HCT116 (cell line): ENCODE results near the gene TRAF3IP1. TPM values are rescaled to one million over a fixed set of nuclear protein-coding genes. Genes with fewer than 3 reads are reported as not detected.

Source experiments
- ATAC-seq: fragments of 200-7000 bp; cut with Tn5 transposase; 2 replicates; pipeline ENCODE4 v1.9.1; 2020; ENCODE audit warnings: mild to moderate bottlenecking, moderate library complexity
- BruUV-seq: library from RNA; stranded (reverse); fragments of 400-500 nt; replicated peaks from 2 replicates; lab custom pipeline; 2021; lab: Mats Ljungman, UMichigan
- CTCF ChIA-PET: fragments of 300-600 bp; sonication (Branson Sonifier 250); formaldehyde crosslinking; loops from one replicate; lab custom pipeline; 2021; ENCODE audit warnings: antibody characterized with exemption; lab: Charles Lee
- POLR2A ChIA-PET: fragments of 300-600, 350-600 bp; sonication (Branson Sonifier 250); formaldehyde crosslinking; loops from one replicate; lab custom pipeline; 2021; ENCODE audit warnings: antibody characterized with exemption; lab: Charles Lee
- RAD21 ChIA-PET, 2 experiments: fragments of 300-600 bp; sonication (Branson Sonifier 250); formaldehyde crosslinking; loops; one replicate each; lab custom pipeline; 2023; ENCODE audit warnings: low total read pairs in 2 of 2; ENCODE audit not compliant: uncharacterized antibody in 2 of 2, unreplicated experiment in 2 of 2, low non-redundant PET in 1 of 2; lab: Charles Lee
- DNase-seq: peaks from one replicate; pipeline ENCODE4 v3.0.0-alpha.2; 2010; ENCODE audit warnings: low read depth, low spot score
- H2AFZ ChIP-seq: fragments of 200-600 bp; shearing (Covaris generic), sonication (generic); 2 replicates; pipeline ENCODE4 v1.6.1; 2017; ENCODE audit warnings: low read depth, mixed run types, mixed read lengths, antibody characterized with exemption, low read length; ENCODE audit not compliant: poor library complexity, severe bottlenecking
- H3K27ac ChIP-seq: 2 replicates; pipeline ENCODE4 v1.5.1; 2012; ENCODE audit warnings: low read depth, low read length
- H3K27me3 ChIP-seq: fragments of 200-600 bp; sonication (generic); 2 replicates; pipeline ENCODE4 v1.6.1; 2016; ENCODE audit warnings: mixed run types, low read length, mixed read lengths; ENCODE audit not compliant: insufficient read depth
- H3K36me3 ChIP-seq, 2 experiments: fragments of 200-500 bp in 1 of 2; fragments of 200-600 bp in 1 of 2; sonication (Bioruptor generic) in 1 of 2; sonication (generic) in 1 of 2; 2 replicates each; pipeline versions ENCODE4 v1.5.1 to v1.6.1; 2014 to 2016; ENCODE audit warnings: low read length in 2 of 2, inconsistent platforms in 1 of 2, mixed read lengths in 1 of 2, mixed run types in 1 of 2; ENCODE audit not compliant: insufficient read depth in 2 of 2, control insufficient read depth in 1 of 2
- H3K4me1 ChIP-seq, 2 experiments: fragments of 200-600 bp in 1 of 2; sonication (generic) in 1 of 2; 2 replicates each; pipeline versions ENCODE4 v1.5.1 to v1.6.1; 2012 to 2017; ENCODE audit warnings: low read length in 2 of 2, inconsistent platforms in 1 of 2, mild to moderate bottlenecking in 1 of 2, mixed read lengths in 1 of 2, mixed run types in 1 of 2, moderate library complexity in 1 of 2; ENCODE audit not compliant: insufficient read depth in 2 of 2, control insufficient read depth in 1 of 2
- H3K4me2 ChIP-seq: fragments of 200-600 bp; sonication (generic); 2 replicates; pipeline ENCODE4 v1.6.1; 2017; ENCODE audit warnings: mixed run types, low read length, mixed read lengths
- H3K4me3 ChIP-seq, 2 experiments: fragments of 200-600 bp in 1 of 2; sonication (generic) in 1 of 2; replicated peaks in 1 of 2; 2 replicates each; pipeline ENCODE4 v1.5.1; 2011 to 2016; ENCODE audit warnings: low read length in 2 of 2, control low read depth in 1 of 2, low read depth in 1 of 2, mild to moderate bottlenecking in 1 of 2, mixed read lengths in 1 of 2, mixed run types in 1 of 2
- H3K79me2 ChIP-seq: fragments of 200-600 bp; sonication (generic); 2 replicates; pipeline ENCODE4 v1.6.1; 2017; ENCODE audit warnings: mild to moderate bottlenecking, mixed run types, low read length, moderate library complexity, mixed read lengths; ENCODE audit not compliant: insufficient read depth
- H3K9ac ChIP-seq: fragments of 200-600 bp; sonication (generic); 2 replicates; pipeline ENCODE4 v1.6.1; 2016; ENCODE audit warnings: low read length, mixed read lengths
- H3K9me2 ChIP-seq: fragments of 200-600 bp; sonication (generic), shearing (Covaris generic); 2 replicates; pipeline ENCODE4 v1.6.1; 2017; ENCODE audit warnings: mixed run types, mild to moderate bottlenecking, moderate library complexity; ENCODE audit not compliant: insufficient read depth
- H3K9me3 ChIP-seq, 2 experiments: fragments of 200-500 bp in 1 of 2; fragments of 200-600 bp in 1 of 2; sonication (Bioruptor generic) in 1 of 2; sonication (generic) in 1 of 2; 2 replicates each; pipeline ENCODE4 v1.6.1; 2014 to 2017; ENCODE audit warnings: low read length in 2 of 2, mixed read lengths in 2 of 2, inconsistent platforms in 1 of 2, low read depth in 1 of 2, mild to moderate bottlenecking in 1 of 2, mixed run types in 1 of 2, moderate library complexity in 1 of 2; ENCODE audit not compliant: control insufficient read depth in 1 of 2, insufficient read depth in 1 of 2
- H4K20me1 ChIP-seq: fragments of 200-600 bp; sonication (generic), shearing (Covaris generic); 2 replicates; pipeline ENCODE4 v1.6.1; 2017; ENCODE audit warnings: mixed run types, mild to moderate bottlenecking, moderate library complexity; ENCODE audit not compliant: insufficient read depth
- ATF3 ChIP-seq: IDR thresholded peaks from 2 replicates; pipeline ENCODE4 v1.6.1; 2012
- CBX3 ChIP-seq: IDR thresholded peaks from 2 replicates; pipeline ENCODE4 v1.6.1; 2012; ENCODE audit warnings: low read depth
- CEBPB ChIP-seq: IDR thresholded peaks from 2 replicates; pipeline ENCODE4 v1.6.1; 2012; ENCODE audit warnings: low read depth
- EGR1 ChIP-seq: IDR thresholded peaks from 2 replicates; pipeline ENCODE4 v1.6.1; 2012; ENCODE audit warnings: low read depth
- ELF1 ChIP-seq: IDR thresholded peaks from 2 replicates; pipeline ENCODE4 v1.6.1; 2012; ENCODE audit warnings: low read depth, borderline replicate concordance
- EZH2 ChIP-seq: fragments of 200-600 bp; sonication (generic); IDR thresholded peaks from 2 replicates; pipeline ENCODE4 v1.6.1; 2017; ENCODE audit warnings: antibody characterized with exemption, mixed run types
- EZH2phosphoT487 ChIP-seq: fragments of 200-600 bp; IDR thresholded peaks from 2 replicates; pipeline ENCODE4 v1.6.1; 2018; ENCODE audit warnings: antibody characterized with exemption, borderline replicate concordance
- FOSL1 ChIP-seq: IDR thresholded peaks from 2 replicates; pipeline ENCODE4 v1.6.1; 2012; ENCODE audit warnings: low read depth
- JUND ChIP-seq: IDR thresholded peaks from 2 replicates; pipeline ENCODE4 v1.6.1; 2012
- POLR2A ChIP-seq: IDR thresholded peaks from 2 replicates; pipeline ENCODE4 v1.7.0; 2011; ENCODE audit warnings: borderline replicate concordance; ENCODE audit not compliant: insufficient read depth, insufficient read length; ENCODE audit errors: extremely low read depth
- RAD21 ChIP-seq: IDR thresholded peaks from 2 replicates; pipeline ENCODE4 v1.6.1; 2012; ENCODE audit warnings: low read depth, mild to moderate bottlenecking
- REST ChIP-seq: IDR thresholded peaks from 2 replicates; pipeline ENCODE4 v1.6.1; 2012; ENCODE audit warnings: low read depth
- SIN3A ChIP-seq: IDR thresholded peaks from 2 replicates; pipeline ENCODE4 v1.6.1; 2012; ENCODE audit warnings: low read depth
- SP1 ChIP-seq: IDR thresholded peaks from 2 replicates; pipeline ENCODE4 v1.6.1; 2012; ENCODE audit warnings: low read depth
- TCF7L2 ChIP-seq: IDR thresholded peaks from 2 replicates; pipeline ENCODE4 v1.7.0; 2011; ENCODE audit warnings: borderline replicate concordance, inconsistent platforms; ENCODE audit not compliant: insufficient read depth, insufficient read length; ENCODE audit errors: extremely low read depth
- ZFX ChIP-seq: fragments of 450-650 bp; IDR thresholded peaks from 2 replicates; pipeline ENCODE4 v1.6.1; 2017
- ZNF274 ChIP-seq: fragments of 200-500 bp; sonication (Bioruptor generic); IDR thresholded peaks from 2 replicates; pipeline ENCODE4 v1.6.1; 2014; ENCODE audit warnings: mild to moderate bottlenecking, low read depth, low read length, inconsistent platforms
- intact Hi-C: fragments of 100-400 bp; cut with micrococcal nuclease; formaldehyde crosslinking; loops from 2 replicates; pipeline ENCODE4 v1.10.0; 2022
- total RNA-seq: library from RNA; stranded (reverse); gene quantifications from one replicate; pipeline ENCODE4 v1.2.1, GENCODE V29; 2021; ENCODE audit not compliant: unreplicated experiment
- TF ChIP-seq, protein P1 (sequence below): IDR thresholded peaks from 2 replicates; pipeline ENCODE4 v1.6.1; 2012

The TRAF3IP1 gene
- total RNA-seq, 1 experiment from 2014 or later, result 19.4 TPM

DNA sequence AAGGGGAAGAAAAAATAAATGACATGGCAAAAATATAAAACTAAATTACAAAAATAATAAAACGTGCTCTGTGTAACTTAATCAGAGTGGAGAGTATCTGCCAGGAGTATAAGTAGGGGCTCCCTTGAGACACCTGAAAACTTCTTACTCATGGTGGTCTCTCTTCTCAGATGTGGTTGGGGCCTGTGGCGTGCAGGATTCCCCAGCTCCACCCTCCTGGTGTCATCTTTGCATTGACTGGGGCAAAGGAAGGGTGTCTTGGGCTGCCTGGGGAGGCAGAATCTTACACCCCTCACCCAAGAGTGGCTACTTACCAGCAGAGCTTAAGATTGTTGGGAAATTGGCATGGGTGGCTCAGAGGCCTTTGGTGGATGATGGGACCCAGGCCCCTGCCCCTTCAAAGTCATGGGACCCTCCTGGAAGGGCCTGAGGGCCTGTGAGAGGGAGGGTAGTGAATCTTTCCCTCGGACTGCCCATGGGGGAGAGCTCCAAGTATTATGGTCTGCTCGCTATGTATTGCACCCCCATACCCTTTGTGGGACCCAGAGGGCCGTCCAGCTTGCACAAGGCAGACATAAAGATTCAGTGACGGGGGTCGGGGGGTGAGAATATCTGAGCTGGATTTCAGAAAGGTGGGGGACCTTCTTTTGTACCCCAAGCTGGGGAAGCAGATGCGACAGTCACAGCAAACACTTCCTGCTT lies 6.9 kb upstream of the TRAF3IP1 start:
- no peak overlapping the region for H3K27ac ChIP-seq
- H3K4me1 ChIP-seq, result no peaks in the 10 kb centered on the region; a peak in 1 of 4 replicates
- BruUV-seq, result no TSS peak
- TF ChIP-seq SP1 (no peak), CBX3 (no peak), POLR2A (no peak), TCF7L2 (no peak), EZH2phosphoT487 (no peak), CEBPB (no peak), ZNF274 (no peak), REST (no peak), EGR1 (no peak), ZFX (no peak), ATF3 (no peak), JUND (no peak), EZH2 (no peak), RAD21 (no peak), FOSL1 (no peak), SIN3A (no peak), ELF1 (no peak)
- TF ChIP-seq, protein P1, sequence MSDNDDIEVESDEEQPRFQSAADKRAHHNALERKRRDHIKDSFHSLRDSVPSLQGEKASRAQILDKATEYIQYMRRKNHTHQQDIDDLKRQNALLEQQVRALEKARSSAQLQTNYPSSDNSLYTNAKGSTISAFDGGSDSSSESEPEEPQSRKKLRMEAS, result no peak
- intact Hi-C loops, result no loop called here
- ChIA-PET POLR2A (no interaction called here), RAD21 (no interaction called here), CTCF (no interaction called here)
- H2AFZ ChIP-seq, result no peak overlapping the region
- H3K9ac ChIP-seq, result no peak overlapping the region
- H3K9me3 ChIP-seq, result 0 out of 4 replicates have a peak, but pooled peaks cover 0 to 3% of the 10 kb centered on the region in 2 experiments
- H3K4me3 ChIP-seq, result no peak overlapping the region
- no peaks in the 10 kb centered on the region for H4K20me1 ChIP-seq
- DNase-seq (no peak), ATAC-seq (no peak)
- H3K9me2 ChIP-seq, result no peaks in the 10 kb centered on the region
- no peaks in the 10 kb centered on the region for H3K27me3 ChIP-seq
- H3K36me3 ChIP-seq, result no peaks in the 10 kb centered on the region
- H3K79me2 ChIP-seq, result no peaks in the 10 kb centered on the region
- H3K4me2 ChIP-seq, result no peak overlapping the region
